ENCODE measurements around the gene CLCA1.

Gene CLCA1

GRCh38 chr1:86464819-86465218, 3.9 kb upstream of the CLCA1 start:
- no peak for DNase-seq

GRCh38 chr1:86466109-86466844, 2.5 kb upstream of the CLCA1 start:
- no peak for DNase-seq

- no peak for DNase-seq
These were observed 1.7 kb upstream of the CLCA1 start for GRCh38 chr1:86466986-86467385.

- DNase-seq, result no peak
These were observed 2.1 kb downstream of the CLCA1 start for GRCh38 chr1:86470859-86471258.

- no peak for DNase-seq
These were observed 2.6 kb downstream of the CLCA1 start for GRCh38 chr1:86471291-86471690.

GRCh38 chr1:86472152-86472551, 3.4 kb downstream of the CLCA1 start:
- DNase-seq, result no peak

- no peak for DNase-seq
These were observed 4.0 kb downstream of the CLCA1 start for GRCh38 chr1:86472767-86473166.

GRCh38 chr1:86477256-86477655, 8.5 kb downstream of the CLCA1 start:
- no peak for DNase-seq

- DNase-seq, result no peak
These were observed 9.0 kb downstream of the CLCA1 start for GRCh38 chr1:86477682-86478081.

GRCh38 chr1:86478416-86479156, 9.9 kb downstream of the CLCA1 start:
- DNase-seq, result no peak

GRCh38 chr1:86481966-86482365, 13.2 kb downstream of the CLCA1 start:
- no peak for DNase-seq

GRCh38 chr1:86487131-86487810, 18.5 kb downstream of the CLCA1 start:
- no peak for DNase-seq

- no peak for DNase-seq
These were observed 19.0 kb downstream of the CLCA1 start for GRCh38 chr1:86487811-86488141.

- no peak for DNase-seq
These were observed 20.6 kb downstream of the CLCA1 start for GRCh38 chr1:86489242-86489878.

GRCh38 chr1:86491171-86491950, 22.6 kb downstream of the CLCA1 start:
- DNase-seq, result no peak

GRCh38 chr1:86498281-86498680, 29.6 kb downstream of the CLCA1 start:
- no peak for DNase-seq

- no peak for DNase-seq
These were observed 31.4 kb downstream of the CLCA1 start for GRCh38 chr1:86499987-86500593.

GRCh38 chr1:86500714-86501113, 32.0 kb downstream of the CLCA1 start:
- no peak for DNase-seq

- peak; percentile 37 to 48 for DNase-seq
These were observed 33.5 kb downstream of the CLCA1 start for GRCh38 chr1:86502125-86502646.

- DNase-seq, result no peak
These were observed 34.1 kb downstream of the CLCA1 start for GRCh38 chr1:86502721-86503405.

- no peak for DNase-seq
These were observed 34.8 kb downstream of the CLCA1 start for GRCh38 chr1:86503406-86504136.

Measured in activated T-cell treated with anti-CD3 and anti-CD28 coated beads, Interleukin-2, amount 50 U/mL, for 48 hours (primary cell).